Neural progenitor cell (in vitro differentiated cells): ENCODE data around the gene PROKR2. TPM values are rescaled to one million over a fixed set of nuclear protein-coding genes. Genes with fewer than 3 reads are reported as not detected.

Source experiments
- DNase-seq: peaks from one replicate; pipeline ENCODE4 v3.0.0-alpha.2; 2016; ENCODE audit warnings: low spot score
- H2AFZ ChIP-seq: fragments of 200-600 bp; sonication (generic); replicated peaks from 2 replicates; pipeline ENCODE4 v1.6.1; 2016; ENCODE audit warnings: antibody characterized with exemption
- H3F3A ChIP-seq: fragments of 200-600 bp; sonication (generic); 2 replicates; pipeline ENCODE4 v1.6.1; 2016; ENCODE audit warnings: antibody characterized with exemption, low read depth
- H3K27ac ChIP-seq: fragments of 200-600 bp; sonication (generic); 2 replicates; pipeline ENCODE4 v1.5.1; 2016; ENCODE audit warnings: mild to moderate bottlenecking
- H3K27me3 ChIP-seq: fragments of 200-600 bp; sonication (generic); 2 replicates; pipeline ENCODE4 v1.6.1; 2016; ENCODE audit warnings: mild to moderate bottlenecking, moderate library complexity
- H3K36me3 ChIP-seq: fragments of 200-600 bp; sonication (generic); 2 replicates; pipeline ENCODE4 v1.5.1; 2016
- H3K4me1 ChIP-seq: fragments of 200-600 bp; sonication (generic); 2 replicates; pipeline ENCODE4 v1.6.1; 2016; ENCODE audit warnings: mixed run types
- H3K4me2 ChIP-seq: fragments of 200-600 bp; sonication (generic); 2 replicates; pipeline ENCODE4 v1.6.1; 2016
- H3K4me3 ChIP-seq: fragments of 200-600 bp; sonication (generic); 2 replicates; pipeline ENCODE4 v1.5.1; 2016
- H3K79me2 ChIP-seq: fragments of 200-600 bp; sonication (generic); 2 replicates; pipeline ENCODE4 v1.6.1; 2016; ENCODE audit warnings: low read depth
- H3K9ac ChIP-seq: fragments of 200-600 bp; sonication (generic); 2 replicates; pipeline ENCODE4 v1.6.1; 2016
- H3K9me3 ChIP-seq: fragments of 200-600 bp; sonication (generic); 2 replicates; pipeline ENCODE4 v1.5.1; 2016; ENCODE audit warnings: low read depth
- H4K20me1 ChIP-seq: fragments of 200-600 bp; sonication (generic); 2 replicates; pipeline ENCODE4 v1.6.1; 2016; ENCODE audit warnings: low read depth
- H3K27ac Mint-ChIP-seq: 3 replicates; pipeline ENCODE4 v1.8.0; 2021; ENCODE audit warnings: mixed read lengths
- H3K27me3 Mint-ChIP-seq: 2 replicates; pipeline ENCODE4 v1.8.0; 2022; ENCODE audit warnings: low read depth, mild to moderate bottlenecking, inconsistent platforms, moderate library complexity, mixed read lengths; ENCODE audit not compliant: insufficient read depth
- H3K36me3 Mint-ChIP-seq: 3 replicates; pipeline ENCODE4 v1.8.0; 2021; ENCODE audit warnings: mixed read lengths
- H3K4me1 Mint-ChIP-seq: 3 replicates; pipeline ENCODE4 v1.8.0; 2021; ENCODE audit warnings: mixed read lengths
- H3K4me3 Mint-ChIP-seq: 3 replicates; pipeline ENCODE4 v1.8.0; 2021; ENCODE audit warnings: mild to moderate bottlenecking, moderate library complexity, mixed read lengths
- H3K9me3 Mint-ChIP-seq: 3 replicates; pipeline ENCODE4 v1.8.0; 2020; ENCODE audit warnings: mixed read lengths
- CTCF ChIP-seq: fragments of 200-600 bp; sonication (generic); IDR thresholded peaks from 2 replicates; pipeline ENCODE4 v1.5.1; 2017; ENCODE audit warnings: antibody characterized with exemption, mild to moderate bottlenecking
- EZH2 ChIP-seq: fragments of 200-600 bp; sonication (generic); IDR thresholded peaks from 2 replicates; pipeline ENCODE4 v1.6.1; 2017; ENCODE audit warnings: antibody characterized with exemption, mild to moderate bottlenecking, moderate library complexity
- EZH2phosphoT487 ChIP-seq: fragments of 200-600 bp; sonication (generic); IDR thresholded peaks from 2 replicates; pipeline ENCODE4 v1.6.1; 2017; ENCODE audit warnings: antibody characterized with exemption
- small RNA-seq: library from RNA; depleted of rRNA; stranded (forward); fragments of <200 nt; gene quantifications from one replicate; pipeline ENCODE3, GENCODE V24; 2015
- total RNA-seq: library from RNA; depleted of rRNA; stranded (reverse); fragments of >200 nt; gene quantifications from 2 replicates; pipeline ENCODE4 v1.2.3, GENCODE V29; 2015; ENCODE audit warnings: low replicate concordance

PROKR2 gene
- total RNA-seq, 1 donor from 2014 or later, result not detected

- no peaks in the 10 kb centered on the region for H3F3A ChIP-seq
- DNase-seq, result no peak
- no peak overlapping the region for H3K4me2 ChIP-seq
- peaks cover 8% of the 10 kb centered on the region for H3K4me1 Mint-ChIP-seq
- no peaks in the 10 kb centered on the region for H4K20me1 ChIP-seq
- no peaks in the 10 kb centered on the region for H3K36me3 ChIP-seq
- no peak overlapping the region for H3K4me3 Mint-ChIP-seq
- no peak overlapping the region for H3K4me3 ChIP-seq
- no peaks in the 10 kb centered on the region for H3K27me3 ChIP-seq
- H3K9ac ChIP-seq, result no peak overlapping the region
- TF ChIP-seq CTCF, result no peak
- no peak for TF ChIP-seq EZH2phosphoT487
- no peak for TF ChIP-seq EZH2
- no peaks in the 10 kb centered on the region for H3K9me3 Mint-ChIP-seq
- no peak overlapping the region for H3K27ac ChIP-seq
- no peak overlapping the region for H2AFZ ChIP-seq
- no peaks in the 10 kb centered on the region for H3K9me3 ChIP-seq
- H3K79me2 ChIP-seq, result no peaks in the 10 kb centered on the region
- peaks cover 2% of the 10 kb centered on the region for H3K27me3 Mint-ChIP-seq
- peaks cover 11% of the 10 kb centered on the region for H3K4me1 ChIP-seq
- no peaks in the 10 kb centered on the region for H3K36me3 Mint-ChIP-seq
- H3K27ac Mint-ChIP-seq, result no peak overlapping the region
Measured at GRCh38 chr20:5268449-5268848, 48.3 kb downstream of the PROKR2 start.

GRCh38 chr20:5267092-5267491, 49.7 kb downstream of the PROKR2 start:
- H3K27ac Mint-ChIP-seq, result no peak overlapping the region
- H3K4me3 ChIP-seq, result no peak overlapping the region
- peaks cover 2% of the 10 kb centered on the region for H3K27me3 Mint-ChIP-seq
- DNase-seq, result no peak
- H4K20me1 ChIP-seq, result no peaks in the 10 kb centered on the region
- H3K9me3 Mint-ChIP-seq, result no peaks in the 10 kb centered on the region
- no peaks in the 10 kb centered on the region for H3K36me3 ChIP-seq
- no peak overlapping the region for H3K27ac ChIP-seq
- H3K4me2 ChIP-seq, result no peak overlapping the region
- no peaks in the 10 kb centered on the region for H3K36me3 Mint-ChIP-seq
- H3K4me3 Mint-ChIP-seq, result no peak overlapping the region
- no peaks in the 10 kb centered on the region for H3K9me3 ChIP-seq
- H3K27me3 ChIP-seq, result no peaks in the 10 kb centered on the region
- H3K4me1 ChIP-seq, result peaks cover 11% of the 10 kb centered on the region
- no peaks in the 10 kb centered on the region for H3K79me2 ChIP-seq
- H2AFZ ChIP-seq, result no peak overlapping the region
- H3K9ac ChIP-seq, result no peak overlapping the region
- H3F3A ChIP-seq, result no peaks in the 10 kb centered on the region
- peaks cover 8% of the 10 kb centered on the region for H3K4me1 Mint-ChIP-seq
- TF ChIP-seq CTCF (no peak), EZH2 (no peak), EZH2phosphoT487 (no peak)

Small RNAs within 50 kb of the gene (small RNA-seq; reads per million reads assigned to genes)
- gene RNA5-8SP7, result not detected

Other genes with a start within 250 kb of the PROKR2 start
- 84.3 and 117 TPM in 2 replicates for gene TMEM230, start 203.9 kb downstream of the PROKR2 start, total RNA-seq
- gene PCNA, start 197.0 kb downstream of the PROKR2 start, total RNA-seq, result 245 and 323 TPM in 2 replicates
- 53.8 and 59.8 TPM in 2 replicates for gene CDS2, start 189.9 kb downstream of the PROKR2 start, total RNA-seq